Duodenal mucosa (tissue), 2 donors: Measurements from ENCODE around the gene ADIPOQ.

Source experiments
- H3K27ac ChIP-seq: one replicate; pipeline ENCODE4 v1.7.0; 2013; ENCODE audit warnings: low read depth, low read length
- H3K27me3 ChIP-seq, 2 donors: one replicate each; pipeline ENCODE4 v1.7.0; 2013; ENCODE audit warnings: low read length in 2 of 2, control low read depth in 1 of 2; ENCODE audit not compliant: insufficient read depth in 2 of 2, control insufficient read depth in 1 of 2
- H3K36me3 ChIP-seq, 2 donors: one replicate each; pipeline ENCODE4 v1.7.0; 2013; ENCODE audit warnings: low read length in 2 of 2, control low read depth in 1 of 2; ENCODE audit not compliant: insufficient read depth in 2 of 2, control insufficient read depth in 1 of 2
- H3K4me1 ChIP-seq, 2 donors: one replicate each; pipeline ENCODE4 v1.7.0; 2013; ENCODE audit warnings: low read length in 2 of 2, control low read depth in 1 of 2; ENCODE audit not compliant: insufficient read depth in 2 of 2, control insufficient read depth in 1 of 2
- H3K4me3 ChIP-seq, 2 donors: one replicate each; pipeline ENCODE4 v1.7.0; 2013; ENCODE audit warnings: low read length in 2 of 2, low read depth in 1 of 2
- H3K9ac ChIP-seq, 2 donors: one replicate each; pipeline ENCODE4 v1.7.0; 2013; ENCODE audit warnings: low read length in 2 of 2, low read depth in 1 of 2
- H3K9me3 ChIP-seq, 2 donors: one replicate each; pipeline ENCODE4 v1.7.0; 2013; ENCODE audit warnings: low read length in 2 of 2, control low read depth in 1 of 2; ENCODE audit not compliant: control insufficient read depth in 1 of 2

ADIPOQ gene

DNA sequence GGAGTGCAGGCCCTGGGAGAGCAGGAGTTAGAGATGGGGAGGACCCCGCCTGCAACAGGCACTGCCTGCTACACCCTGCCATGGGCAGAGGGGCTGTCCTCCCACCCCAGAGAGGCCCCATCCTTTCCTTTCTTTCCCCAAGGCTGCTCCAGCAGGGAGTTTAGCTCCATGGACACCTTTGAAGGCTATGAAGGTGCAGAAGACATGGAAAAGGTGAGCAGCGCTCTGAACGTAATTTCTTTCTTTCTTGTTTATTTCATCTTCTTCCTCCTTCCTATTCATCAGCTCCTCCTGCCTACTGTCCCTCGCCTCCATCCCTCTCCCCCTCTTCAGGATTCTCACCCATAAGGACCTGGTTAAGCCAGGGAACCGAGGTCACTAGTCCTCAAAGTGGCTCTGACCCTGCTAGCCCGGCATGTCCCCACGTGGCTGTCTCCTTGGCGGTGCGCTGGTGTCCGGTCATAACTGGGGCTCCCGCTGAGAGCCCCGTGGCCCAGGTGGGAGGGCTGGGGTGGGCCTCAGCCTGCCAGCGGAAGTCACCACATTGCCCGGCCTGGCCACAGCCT is 16.0 kb upstream of the ADIPOQ start:
- peaks cover 45 to 53% of the 10 kb centered on the region in 2 donors for H3K27me3 ChIP-seq
- H3K36me3 ChIP-seq = no peaks in the 10 kb centered on the region
- no peak overlapping the region for H3K9ac ChIP-seq
- peak overlapping the region in 1 of 2 donors; percentile 40 for H3K4me3 ChIP-seq
- peaks cover 13 to 19% of the 10 kb centered on the region in 2 donors for H3K4me1 ChIP-seq
- H3K9me3 ChIP-seq = no peaks in the 10 kb centered on the region
- H3K27ac ChIP-seq = no peak overlapping the region

DNA sequence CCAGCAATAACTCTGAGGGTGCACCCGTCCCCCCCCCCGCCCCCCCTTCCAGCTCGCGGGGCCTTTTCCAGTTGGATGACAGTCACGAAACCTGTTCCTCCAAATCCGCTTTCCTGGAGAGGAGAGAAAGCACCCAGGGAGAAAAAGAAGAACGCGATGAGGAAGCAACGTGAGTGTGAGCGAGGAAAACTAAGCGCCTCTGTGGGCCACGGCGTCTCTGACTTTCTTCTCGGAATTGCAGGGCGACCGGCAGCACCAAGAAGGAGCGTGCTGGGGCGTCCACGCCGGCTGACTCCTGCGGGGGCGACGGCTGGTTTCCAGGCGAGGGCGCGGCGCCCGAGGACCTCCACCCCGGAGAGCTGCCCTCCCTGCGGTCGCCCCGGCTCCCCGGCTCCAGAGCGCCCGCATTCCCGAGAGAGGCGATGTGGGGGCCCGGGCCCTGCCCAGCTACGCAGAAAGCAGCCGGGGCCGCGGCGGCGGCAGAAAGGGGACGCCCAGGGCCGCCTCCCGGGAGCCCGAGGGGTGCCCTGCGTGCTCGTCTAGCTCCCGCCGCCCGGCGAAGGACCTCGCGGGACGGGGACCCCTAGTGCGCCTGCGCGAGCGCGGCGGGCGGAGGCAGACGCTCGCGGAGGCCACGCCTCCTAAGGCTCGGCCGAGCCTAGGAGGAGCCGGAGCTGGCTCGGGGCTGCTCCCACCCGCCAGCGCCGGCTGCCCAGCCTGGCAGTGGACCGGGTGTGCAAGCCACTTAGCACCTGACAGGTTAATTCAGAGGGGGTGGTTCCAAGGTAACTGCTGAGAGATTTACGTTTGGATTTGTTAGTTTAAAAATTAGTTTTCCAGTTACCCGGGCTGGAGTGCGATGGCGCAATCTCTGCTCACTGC is 15.3 kb upstream of the ADIPOQ start:
- Histone ChIP-seq H3K27ac (no peak overlapping the region), H3K36me3 (no peaks in the 10 kb centered on the region), H3K4me1 (peaks cover 13 to 19% of the 10 kb centered on the region in 2 donors), H3K9me3 (no peaks in the 10 kb centered on the region), H3K9ac (peak overlapping the region in 1 of 2 donors; percentile 54), H3K27me3 (peaks cover 51 to 57% of the 10 kb centered on the region in 2 donors), H3K4me3 (peak overlapping the region; percentile 53 to 75)

DNA sequence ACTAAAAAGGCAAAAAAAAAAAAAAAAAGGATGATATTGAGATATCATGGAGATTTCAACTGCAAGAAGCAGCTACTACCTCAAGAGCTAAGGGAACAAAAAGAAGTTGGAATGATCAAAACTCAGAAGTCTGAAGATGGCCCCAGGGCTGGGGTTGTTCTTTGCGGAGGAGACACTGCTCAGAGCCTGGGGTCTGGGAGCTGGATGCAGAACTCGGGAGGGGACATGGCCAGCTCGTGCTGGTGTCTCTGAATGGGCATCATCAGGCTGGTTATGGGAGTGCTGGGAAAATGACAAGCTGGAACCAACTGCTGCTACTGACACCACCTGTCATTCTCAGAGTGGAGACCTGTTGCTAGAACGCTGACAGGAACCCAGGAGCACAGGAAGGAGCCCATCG is 14.2 kb upstream of the ADIPOQ start:
- peaks cover 13 to 19% of the 10 kb centered on the region in 2 donors for H3K4me1 ChIP-seq
- H3K27me3 ChIP-seq = peaks cover 47 to 61% of the 10 kb centered on the region in 2 donors
- no peak overlapping the region for H3K9ac ChIP-seq
- H3K36me3 ChIP-seq = no peaks in the 10 kb centered on the region
- no peaks in the 10 kb centered on the region for H3K9me3 ChIP-seq
- H3K27ac ChIP-seq = no peak overlapping the region
- H3K4me3 ChIP-seq = no peak overlapping the region

DNA sequence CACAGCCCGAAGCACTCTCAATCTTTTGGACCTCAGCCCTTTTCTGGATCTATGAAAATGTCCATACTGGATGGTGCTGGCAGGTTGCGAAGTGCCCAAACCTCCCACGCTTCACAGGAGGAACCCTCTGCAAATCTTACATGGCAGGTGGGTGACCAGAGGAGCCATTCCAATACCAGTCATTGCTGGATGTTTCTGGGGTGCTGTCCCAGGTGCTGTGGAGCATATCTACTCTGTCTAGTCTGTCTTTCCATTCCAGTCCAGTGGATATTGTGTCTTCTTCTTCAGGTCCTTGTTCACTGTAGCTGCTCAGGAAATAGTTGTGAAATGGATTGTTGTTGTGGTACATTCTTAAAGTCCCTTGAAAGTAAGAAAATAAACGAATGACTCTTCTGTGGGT is 10.7 kb upstream of the ADIPOQ start:
- H3K4me3 ChIP-seq = no peak overlapping the region
- no peak overlapping the region for H3K9ac ChIP-seq
- peaks cover 3 to 4% of the 10 kb centered on the region in 2 donors for H3K4me1 ChIP-seq
- no peaks in the 10 kb centered on the region for H3K36me3 ChIP-seq
- H3K9me3 ChIP-seq = no peaks in the 10 kb centered on the region
- H3K27ac ChIP-seq = no peak overlapping the region
- H3K27me3 ChIP-seq = peaks cover 22 to 36% of the 10 kb centered on the region in 2 donors

DNA sequence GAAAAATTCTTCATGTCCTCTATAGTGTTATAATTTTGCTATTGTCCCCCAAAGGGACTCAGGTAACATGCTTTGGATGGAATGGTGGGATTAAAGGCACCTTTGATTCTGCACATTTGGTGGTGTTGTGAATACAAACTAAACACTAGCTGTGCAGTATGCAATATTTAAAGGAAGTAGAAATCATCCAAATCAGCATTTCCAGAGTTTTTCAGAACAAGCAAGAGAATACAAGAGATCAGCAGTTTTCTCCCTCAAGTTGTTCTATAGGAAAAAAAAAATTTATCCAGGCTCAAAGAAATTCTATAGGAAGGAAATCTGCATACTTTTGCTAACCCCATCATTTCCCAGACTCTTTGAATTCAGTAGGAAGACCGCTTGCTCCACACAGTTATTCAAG is 10.2 kb upstream of the ADIPOQ start:
- Histone ChIP-seq H3K27ac (no peak overlapping the region), H3K36me3 (no peaks in the 10 kb centered on the region), H3K27me3 (peaks cover 22 to 36% of the 10 kb centered on the region in 2 donors)

DNA sequence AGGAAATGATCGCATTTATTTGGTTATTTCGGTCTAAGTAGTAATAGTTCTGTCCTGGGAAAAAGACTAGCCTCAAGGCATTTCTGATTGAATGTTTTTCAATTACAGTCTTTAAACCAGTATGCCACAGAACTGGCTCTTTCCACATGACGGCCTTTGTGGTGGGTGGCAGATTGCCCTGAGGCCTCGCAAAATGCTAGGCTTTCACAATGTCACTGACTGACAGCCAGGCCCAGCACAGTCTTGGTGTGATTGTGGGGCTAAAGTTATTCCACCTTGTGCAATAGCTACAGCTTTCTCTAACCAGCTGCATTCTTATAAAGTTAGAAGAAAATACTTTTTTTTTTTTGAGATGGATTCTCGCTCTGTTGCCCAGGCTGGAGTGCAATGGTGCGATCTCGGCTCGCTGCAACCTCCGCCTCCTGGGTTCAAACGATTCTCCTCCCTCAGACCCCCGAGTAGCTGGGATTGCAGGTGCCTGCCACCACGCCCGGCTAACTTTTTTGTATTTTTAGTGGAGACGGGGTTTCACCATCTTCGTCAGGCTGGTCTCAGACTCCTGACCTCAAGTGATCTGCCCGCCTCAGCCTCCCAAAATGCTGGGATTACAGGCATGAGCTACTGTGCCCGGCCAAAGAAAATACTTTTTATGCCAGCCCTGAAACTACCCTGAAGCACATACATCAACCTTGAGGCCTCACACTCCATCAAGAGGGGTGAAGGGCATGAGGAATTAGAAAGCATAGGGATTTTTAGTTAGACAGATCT is 2.5 kb upstream of the ADIPOQ start:
- Histone ChIP-seq H3K9ac (no peak overlapping the region), H3K4me1 (no peaks in the 10 kb centered on the region), H3K27ac (no peak overlapping the region)

More for the DNA sequence above, 10.2 kb upstream of the ADIPOQ start:
- Histone ChIP-seq H3K4me1 (peaks cover 3 to 4% of the 10 kb centered on the region in 2 donors), H3K9me3 (no peaks in the 10 kb centered on the region), H3K4me3 (no peak overlapping the region), H3K9ac (no peak overlapping the region)

DNA sequence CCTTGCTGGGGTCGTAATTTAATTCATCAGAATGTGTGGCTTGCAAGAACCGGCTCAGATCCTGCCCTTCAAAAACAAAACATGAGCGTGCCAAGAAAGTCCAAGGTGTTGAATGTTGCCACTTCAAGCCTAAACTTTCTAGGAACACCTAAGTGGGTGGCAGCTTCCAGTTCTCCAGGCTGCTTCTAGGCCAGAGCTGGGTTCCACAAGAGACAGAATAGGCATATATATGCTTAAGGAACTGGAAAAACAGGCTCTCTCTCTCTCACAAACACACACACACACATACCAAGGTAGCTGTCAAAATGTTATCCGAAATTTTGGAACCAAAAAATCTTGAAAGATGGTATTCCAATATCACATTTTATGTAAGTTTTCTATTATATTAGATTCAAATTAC is 890 bp upstream of the ADIPOQ start:
- Histone ChIP-seq H3K36me3 (no peaks in the 10 kb centered on the region), H3K9ac (no peak overlapping the region), H3K4me1 (no peaks in the 10 kb centered on the region), H3K9me3 (no peaks in the 10 kb centered on the region), H3K4me3 (no peak overlapping the region), H3K27ac (no peak overlapping the region), H3K27me3 (peaks cover 0 to 3% of the 10 kb centered on the region in 2 donors)

More for the DNA sequence above, 2.5 kb upstream of the ADIPOQ start:
- Histone ChIP-seq H3K4me3 (no peak overlapping the region), H3K9me3 (no peaks in the 10 kb centered on the region), H3K27me3 (no peaks in the 10 kb centered on the region), H3K36me3 (no peaks in the 10 kb centered on the region)

DNA sequence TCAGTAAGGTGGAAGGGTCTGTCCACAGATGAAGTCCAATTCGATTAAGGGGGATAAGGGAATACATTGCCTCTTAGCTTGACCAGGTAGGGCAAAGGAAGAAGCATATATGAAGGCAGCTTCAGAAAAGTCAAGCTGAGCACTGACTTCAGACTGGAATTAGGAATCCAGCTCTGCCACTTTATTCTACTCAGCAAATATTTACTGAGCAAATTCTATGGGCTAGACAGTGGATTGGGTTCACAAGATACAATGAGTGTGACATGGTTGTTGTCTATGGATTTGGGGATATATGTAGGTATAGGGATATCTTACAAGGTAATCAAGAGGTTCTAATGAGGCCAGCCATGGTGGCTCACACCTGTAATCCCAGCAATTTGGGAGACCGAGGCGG is 526 bp downstream of the ADIPOQ start:
- Histone ChIP-seq H3K36me3 (no peaks in the 10 kb centered on the region), H3K27me3 (peaks cover 0 to 3% of the 10 kb centered on the region in 2 donors), H3K9me3 (no peaks in the 10 kb centered on the region), H3K4me3 (no peak overlapping the region), H3K4me1 (no peaks in the 10 kb centered on the region), H3K27ac (no peak overlapping the region), H3K9ac (no peak overlapping the region)

DNA sequence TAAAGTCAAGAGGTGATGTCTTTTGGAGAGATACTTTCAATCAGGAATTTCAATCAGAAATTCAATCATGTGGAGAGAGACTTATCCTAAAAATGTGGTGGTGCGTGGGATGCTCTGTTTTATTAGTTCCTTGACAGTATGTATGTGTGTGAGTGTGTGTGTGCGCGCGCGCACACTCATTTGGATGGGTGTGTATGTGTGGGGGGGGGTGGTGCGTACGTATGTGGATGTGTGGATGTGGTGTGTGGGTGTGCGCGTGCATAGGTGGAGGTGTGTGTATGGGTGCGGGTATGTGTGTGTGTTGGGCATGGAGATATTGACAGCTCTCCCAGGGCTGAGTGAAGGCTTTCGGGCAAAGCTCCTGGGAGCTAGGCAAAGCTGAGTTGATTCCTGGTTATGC is 2.4 kb downstream of the ADIPOQ start:
- Histone ChIP-seq H3K9ac (no peak overlapping the region), H3K4me1 (no peaks in the 10 kb centered on the region), H3K4me3 (no peak overlapping the region), H3K27me3 (peaks cover 0 to 3% of the 10 kb centered on the region in 2 donors), H3K27ac (no peak overlapping the region), H3K36me3 (no peaks in the 10 kb centered on the region), H3K9me3 (no peaks in the 10 kb centered on the region)

DNA sequence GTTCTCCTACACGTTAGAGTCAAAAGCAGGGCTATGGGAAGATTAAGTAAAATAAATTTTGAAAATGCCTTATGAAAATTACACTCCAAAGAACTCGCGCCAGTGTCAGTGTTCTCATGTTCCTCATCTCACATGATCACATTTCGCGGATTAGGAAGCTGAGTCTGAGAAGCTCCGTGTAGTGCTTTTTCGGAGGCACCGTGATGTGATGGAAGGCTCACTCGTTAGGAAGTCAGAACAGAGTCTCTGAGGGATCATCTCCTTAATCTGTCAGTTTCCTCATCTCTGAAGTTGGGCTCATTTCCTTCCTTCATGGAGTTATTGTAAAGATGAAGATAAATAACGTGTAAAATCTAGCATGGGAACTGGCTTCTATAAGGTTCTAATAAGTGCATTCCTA is 3.2 kb downstream of the ADIPOQ start:
- no peaks in the 10 kb centered on the region for H3K36me3 ChIP-seq
- peaks cover 0 to 3% of the 10 kb centered on the region in 2 donors for H3K27me3 ChIP-seq
- no peak overlapping the region for H3K27ac ChIP-seq
- H3K4me1 ChIP-seq = no peaks in the 10 kb centered on the region
- H3K4me3 ChIP-seq = no peak overlapping the region
- H3K9me3 ChIP-seq = no peaks in the 10 kb centered on the region
- no peak overlapping the region for H3K9ac ChIP-seq
